GM12872 (cell line): ENCODE measurements around the gene ZBTB7B.

Source experiments
- TF ChIP-seq, protein P1 (sequence below): IDR thresholded peaks from 3 replicates; pipeline ENCODE4 v1.5.1; 2011; ENCODE audit warnings: low read depth, mild to moderate bottlenecking, low read length, moderate library complexity; ENCODE audit not compliant: insufficient read depth

Gene ZBTB7B

DNA sequence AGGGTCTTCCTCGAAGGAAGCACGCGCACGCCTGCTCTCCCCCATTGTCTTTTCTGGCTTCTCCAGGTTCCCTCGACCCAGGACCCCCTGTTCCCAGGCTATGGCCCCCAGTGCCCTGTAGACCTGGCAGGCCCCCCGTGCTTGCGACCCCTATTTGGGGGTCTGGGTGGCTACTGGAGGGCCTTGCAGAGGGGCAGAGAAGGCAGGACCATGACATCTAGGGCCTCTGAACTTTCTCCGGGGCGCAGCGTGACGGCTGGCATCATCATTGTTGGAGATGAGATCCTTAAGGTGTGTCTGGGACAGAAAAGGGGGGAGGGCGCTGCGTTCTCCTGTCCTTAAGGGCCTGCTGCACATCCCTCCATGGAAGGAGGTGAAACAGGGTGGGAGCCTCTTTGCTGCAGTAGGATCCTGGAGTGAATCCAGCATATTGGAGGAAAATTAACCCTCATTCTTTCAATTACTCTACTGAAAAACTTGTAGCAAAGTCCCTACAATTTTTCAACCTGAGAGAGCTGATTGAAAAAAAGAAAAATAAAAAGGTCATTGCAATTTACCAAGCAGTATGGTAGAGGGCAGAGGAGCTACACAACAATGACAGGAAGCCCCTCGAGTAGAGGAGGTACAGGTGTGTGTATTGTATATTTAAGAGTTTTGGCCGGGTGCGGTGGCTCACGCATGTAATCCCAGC, 18.7 kb upstream of the ZBTB7B start:
- TF ChIP-seq, protein P1, sequence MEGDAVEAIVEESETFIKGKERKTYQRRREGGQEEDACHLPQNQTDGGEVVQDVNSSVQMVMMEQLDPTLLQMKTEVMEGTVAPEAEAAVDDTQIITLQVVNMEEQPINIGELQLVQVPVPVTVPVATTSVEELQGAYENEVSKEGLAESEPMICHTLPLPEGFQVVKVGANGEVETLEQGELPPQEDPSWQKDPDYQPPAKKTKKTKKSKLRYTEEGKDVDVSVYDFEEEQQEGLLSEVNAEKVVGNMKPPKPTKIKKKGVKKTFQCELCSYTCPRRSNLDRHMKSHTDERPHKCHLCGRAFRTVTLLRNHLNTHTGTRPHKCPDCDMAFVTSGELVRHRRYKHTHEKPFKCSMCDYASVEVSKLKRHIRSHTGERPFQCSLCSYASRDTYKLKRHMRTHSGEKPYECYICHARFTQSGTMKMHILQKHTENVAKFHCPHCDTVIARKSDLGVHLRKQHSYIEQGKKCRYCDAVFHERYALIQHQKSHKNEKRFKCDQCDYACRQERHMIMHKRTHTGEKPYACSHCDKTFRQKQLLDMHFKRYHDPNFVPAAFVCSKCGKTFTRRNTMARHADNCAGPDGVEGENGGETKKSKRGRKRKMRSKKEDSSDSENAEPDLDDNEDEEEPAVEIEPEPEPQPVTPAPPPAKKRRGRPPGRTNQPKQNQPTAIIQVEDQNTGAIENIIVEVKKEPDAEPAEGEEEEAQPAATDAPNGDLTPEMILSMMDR, result no peak

DNA sequence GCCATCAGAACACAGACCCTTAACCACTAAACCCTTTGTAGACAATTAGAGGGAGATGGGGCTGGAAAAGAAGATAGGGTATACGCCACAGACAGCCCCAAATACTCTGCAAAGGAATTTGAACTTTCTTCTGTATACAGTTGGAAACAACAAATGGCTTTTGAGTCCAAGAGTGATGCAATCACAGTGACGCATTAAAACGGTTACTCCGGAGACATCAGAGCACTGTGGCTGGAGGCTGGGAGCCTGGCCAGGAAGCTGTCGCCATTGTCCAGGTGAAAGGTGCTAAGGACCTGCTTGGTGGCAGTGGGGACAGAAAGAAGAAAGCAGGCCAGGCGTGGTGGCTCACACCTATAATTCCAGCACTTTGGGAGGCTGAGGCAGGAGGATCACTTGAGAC, 15.3 kb upstream of the ZBTB7B start:
- TF ChIP-seq, protein P1, result no peak

DNA sequence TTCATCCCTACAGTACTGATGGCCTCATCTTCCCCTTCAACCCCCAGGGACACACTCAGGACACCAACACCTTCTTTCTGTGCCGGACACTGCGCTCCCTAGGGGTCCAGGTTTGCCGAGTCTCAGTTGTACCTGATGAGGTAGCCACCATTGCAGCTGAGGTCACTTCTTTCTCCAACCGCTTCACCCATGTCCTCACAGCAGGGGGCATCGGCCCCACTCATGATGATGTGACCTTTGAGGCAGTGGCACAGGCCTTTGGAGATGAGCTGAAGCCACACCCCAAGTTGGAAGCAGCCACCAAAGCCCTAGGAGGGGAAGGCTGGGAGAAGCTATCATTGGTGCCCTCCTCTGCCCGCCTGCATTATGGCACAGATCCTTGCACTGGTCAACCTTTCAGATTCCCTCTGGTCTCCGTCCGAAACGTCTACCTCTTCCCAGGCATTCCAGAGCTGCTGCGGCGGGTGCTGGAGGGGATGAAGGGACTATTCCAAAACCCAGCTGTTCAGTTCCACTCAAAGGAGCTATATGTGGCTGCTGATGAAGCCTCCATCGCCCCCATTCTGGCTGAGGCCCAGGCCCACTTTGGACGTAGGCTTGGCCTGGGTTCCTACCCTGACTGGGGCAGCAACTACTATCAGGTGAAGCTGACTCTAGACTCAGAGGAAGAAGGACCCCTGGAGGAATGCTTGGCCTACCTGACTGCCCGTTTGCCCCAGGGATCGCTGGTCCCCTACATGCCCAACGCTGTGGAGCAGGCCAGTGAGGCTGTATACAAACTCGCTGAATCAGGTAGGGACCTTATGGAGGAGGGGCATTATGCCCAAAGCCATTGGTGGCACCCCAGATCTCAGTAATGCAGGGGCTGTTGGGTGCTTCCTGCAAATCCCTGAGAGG, 14.3 kb upstream of the ZBTB7B start:
- TF ChIP-seq, protein P1, result no peak

DNA sequence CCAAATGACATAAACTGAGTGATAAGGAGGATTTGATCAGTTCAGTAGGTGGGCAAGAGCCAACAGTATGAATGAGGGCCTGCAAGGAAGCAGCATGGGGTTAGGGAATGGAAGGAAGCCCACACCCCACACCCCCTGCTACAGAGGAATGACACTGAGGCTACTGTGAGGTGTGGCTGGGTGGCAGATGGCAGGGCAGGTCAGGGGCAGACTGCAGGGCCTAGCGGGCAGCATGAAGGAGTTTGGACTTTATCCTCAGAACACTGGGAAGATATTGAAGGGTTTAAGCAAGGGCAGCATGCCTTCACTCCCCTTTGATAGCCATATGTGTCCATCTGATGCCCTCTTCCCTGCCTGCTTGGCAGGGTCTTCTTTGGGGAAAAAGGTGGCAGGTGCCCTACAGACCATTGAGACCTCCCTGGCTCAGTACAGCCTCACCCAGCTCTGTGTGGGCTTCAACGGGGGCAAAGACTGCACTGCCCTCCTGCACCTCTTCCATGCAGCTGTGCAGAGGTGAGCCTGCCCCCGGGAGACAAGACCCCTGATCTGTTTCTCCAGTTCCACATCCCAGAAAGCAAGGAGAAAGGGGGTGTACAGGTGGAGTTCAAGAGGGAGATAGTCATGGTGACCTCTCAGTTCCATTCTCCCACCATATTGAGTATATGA, 13.3 kb upstream of the ZBTB7B start:
- TF ChIP-seq, protein P1, result no peak

DNA sequence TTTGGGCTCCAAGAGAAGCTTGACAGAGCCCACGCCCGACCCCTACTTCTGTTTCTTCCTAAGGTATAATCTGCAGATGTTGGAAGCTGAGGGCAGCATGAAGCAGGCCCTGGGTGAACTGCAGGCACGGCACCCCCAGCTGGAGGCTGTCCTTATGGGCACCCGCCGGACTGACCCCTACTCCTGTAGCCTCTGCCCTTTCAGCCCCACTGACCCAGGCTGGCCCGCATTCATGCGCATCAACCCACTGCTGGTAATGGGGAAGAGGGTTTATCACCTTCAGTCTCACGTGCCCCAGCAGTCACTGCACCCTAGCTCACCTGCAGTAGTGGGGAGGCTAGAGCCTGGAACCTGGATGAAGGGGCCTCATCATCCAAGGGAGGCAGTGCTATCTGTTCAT, 12.3 kb upstream of the ZBTB7B start:
- TF ChIP-seq, protein P1, result no peak

DNA sequence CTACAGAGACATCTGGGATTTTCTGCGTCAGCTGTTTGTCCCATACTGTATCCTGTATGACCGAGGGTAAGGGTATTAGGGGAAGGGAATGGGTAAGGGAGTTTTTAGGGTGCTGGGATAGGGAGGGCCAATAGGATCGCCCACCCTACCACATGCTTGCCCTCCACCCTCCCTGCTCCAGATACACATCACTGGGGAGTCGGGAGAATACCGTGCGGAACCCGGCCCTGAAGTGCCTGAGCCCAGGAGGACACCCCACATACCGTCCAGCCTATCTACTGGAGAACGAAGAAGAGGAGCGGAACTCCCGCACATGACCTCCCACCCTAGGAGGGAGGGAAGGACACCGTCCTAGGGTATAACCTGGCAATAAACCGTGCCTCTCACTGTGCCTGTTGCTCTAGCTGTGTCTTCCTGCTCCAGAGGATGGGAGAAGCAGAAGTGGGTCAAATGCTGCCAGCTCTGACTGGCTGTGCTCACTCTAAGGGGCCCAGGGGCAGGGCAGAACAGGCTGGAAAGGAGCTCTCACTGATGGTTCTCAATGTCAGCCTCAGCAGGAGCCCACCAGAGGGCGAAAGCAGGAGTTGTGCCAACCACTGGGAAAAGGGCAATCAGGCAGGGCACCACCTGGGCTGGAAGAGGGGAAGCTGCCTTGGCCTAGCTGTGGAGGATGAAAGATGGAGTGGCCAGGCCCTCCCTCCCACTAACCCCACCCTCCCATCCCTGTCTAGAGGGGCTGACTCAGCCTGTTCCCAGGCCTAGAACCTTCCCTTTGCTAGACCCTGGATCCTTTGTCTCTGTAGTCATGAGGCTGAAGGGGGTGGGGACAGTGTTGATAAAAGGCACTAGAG, 9.7 kb upstream of the ZBTB7B start:
- TF ChIP-seq, protein P1, result 0 out of 3 replicates have a peak, but pooled peaks have one; percentile 19
